Measurements from ENCODE around the gene C11orf86.

- TF ChIP-seq POLR2A (IDR thresholded peaks at IDR 0.05; ENCODE audit: low read depth, low read length), result no peak
- no peak for TF ChIP-seq POLR2AphosphoS5 (IDR thresholded peaks at IDR 0.05; ENCODE audit: low read depth, low read length)
- TF ChIP-seq SPI1 (IDR thresholded peaks at IDR 0.05; ENCODE audit: low read depth, low read length), result no peak
- TF ChIP-seq PAX5 (IDR thresholded peaks at IDR 0.05; ENCODE audit: insufficient read depth, low read length, severe bottlenecking), result no peak
Observed at GRCh38 chr11:66956689-66957290, 18.3 kb upstream of the C11orf86 start.

Data from GM12891 (cell line).